Fibroblast of skin of abdomen (primary cell): ENCODE data around the gene AMOTL1.
A peak's percentile ranks its signal among the peaks of the same experiment; 100 is the strongest.

Experiments used
- DNase-seq: peaks from one replicate; pipeline ENCODE4 v3.0.0-alpha.2; 2013

Gene AMOTL1

GRCh38 chr11:94746721-94747120, 21.4 kb upstream of the AMOTL1 start:
- no peak for DNase-seq

GRCh38 chr11:94747146-94747545, 21.0 kb upstream of the AMOTL1 start:
- no peak for DNase-seq

- no peak for DNase-seq
Observed at GRCh38 chr11:94747601-94748041, 20.5 kb upstream of the AMOTL1 start.

GRCh38 chr11:94749369-94749768, 18.8 kb upstream of the AMOTL1 start:
- DNase-seq = no peak

- no peak for DNase-seq
Observed at GRCh38 chr11:94750319-94751217, 17.6 kb upstream of the AMOTL1 start.

DNA sequence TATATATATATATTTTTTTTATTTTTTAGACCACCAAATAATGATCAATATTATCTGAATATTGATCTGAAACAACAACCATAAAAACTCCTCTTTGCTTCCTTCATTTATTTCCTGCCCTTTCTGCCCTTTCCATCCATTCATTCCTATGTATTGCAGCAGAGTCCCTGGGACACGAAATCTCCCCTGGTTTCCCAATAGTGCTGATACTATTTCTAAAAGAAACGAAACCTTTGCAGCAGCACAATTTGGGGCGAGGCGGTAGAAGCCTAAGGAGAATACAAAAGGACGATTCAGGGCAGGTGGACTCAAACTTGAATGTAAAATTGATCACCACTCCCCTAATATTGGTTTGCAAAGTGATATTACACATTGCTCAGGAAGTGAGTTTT, 16.9 kb upstream of the AMOTL1 start:
- DNase-seq = no peak

DNA sequence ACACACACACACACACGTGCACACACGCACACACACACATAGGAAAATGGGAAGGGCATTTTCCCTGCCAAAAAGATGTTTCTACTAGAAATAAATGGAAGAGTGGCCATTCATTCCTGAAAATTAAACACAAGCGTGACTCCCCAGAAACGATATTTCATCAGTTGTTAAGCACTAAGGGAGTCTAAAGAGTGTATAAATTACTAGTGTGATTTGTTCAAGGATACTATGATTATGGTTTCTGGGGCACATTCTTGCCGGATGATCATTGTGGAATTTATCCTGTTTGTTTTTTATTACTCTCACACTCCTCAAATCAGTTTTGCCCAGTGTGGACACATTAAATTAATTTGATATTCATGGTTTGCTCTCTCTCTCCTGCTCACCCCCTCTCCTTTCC, 16.4 kb upstream of the AMOTL1 start:
- peak; percentile 67 for DNase-seq

- no peak for DNase-seq
Observed at GRCh38 chr11:94753630-94754029, 14.5 kb upstream of the AMOTL1 start.

- no peak for DNase-seq
Observed at GRCh38 chr11:94754335-94754734, 13.8 kb upstream of the AMOTL1 start.

GRCh38 chr11:94754819-94755218, 13.3 kb upstream of the AMOTL1 start:
- DNase-seq = no peak

DNA sequence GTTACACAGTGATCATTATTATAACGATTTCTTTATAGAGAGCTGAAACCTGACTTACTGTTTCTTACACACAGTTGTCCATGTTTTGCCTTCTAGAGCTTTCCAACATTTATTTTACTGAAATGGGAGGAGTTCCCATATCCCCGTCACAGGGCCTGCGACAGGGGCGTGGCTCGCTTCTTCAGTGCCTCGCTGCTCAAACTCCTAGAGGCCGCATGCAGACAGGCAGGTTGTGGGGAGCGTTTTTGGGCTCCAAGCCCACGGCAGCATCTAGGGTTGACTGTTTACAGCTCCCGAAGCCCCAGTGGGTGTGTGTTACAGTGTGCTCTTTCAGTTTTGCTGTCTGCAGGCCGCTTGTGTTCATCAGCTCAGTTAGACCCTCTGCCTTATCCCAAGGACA, 12.7 kb upstream of the AMOTL1 start:
- DNase-seq = no peak

GRCh38 chr11:94757037-94757735, 11.0 kb upstream of the AMOTL1 start:
- no peak for DNase-seq

GRCh38 chr11:94758666-94759065, 9.5 kb upstream of the AMOTL1 start:
- no peak for DNase-seq

DNA sequence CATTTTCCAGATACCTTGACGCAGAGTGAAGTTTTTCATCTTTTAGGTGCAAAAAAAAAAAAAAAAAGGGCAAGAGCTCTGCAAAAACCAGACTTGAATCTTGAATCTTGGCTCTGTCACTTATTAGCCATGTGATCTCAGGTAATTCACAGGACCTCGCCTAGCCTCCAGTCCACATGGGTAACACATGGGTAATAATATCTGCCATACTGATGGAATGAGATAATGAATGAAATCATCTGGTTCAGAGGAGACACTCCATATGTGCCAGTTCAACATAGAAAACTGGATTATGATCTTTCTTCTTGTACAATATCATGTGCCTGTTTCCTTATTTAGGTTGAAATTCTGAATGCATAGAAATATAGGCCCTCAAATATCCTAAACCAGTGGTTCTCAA, 8.6 kb upstream of the AMOTL1 start:
- no peak for DNase-seq

GRCh38 chr11:94760296-94760695, 7.9 kb upstream of the AMOTL1 start:
- DNase-seq = no peak

DNA sequence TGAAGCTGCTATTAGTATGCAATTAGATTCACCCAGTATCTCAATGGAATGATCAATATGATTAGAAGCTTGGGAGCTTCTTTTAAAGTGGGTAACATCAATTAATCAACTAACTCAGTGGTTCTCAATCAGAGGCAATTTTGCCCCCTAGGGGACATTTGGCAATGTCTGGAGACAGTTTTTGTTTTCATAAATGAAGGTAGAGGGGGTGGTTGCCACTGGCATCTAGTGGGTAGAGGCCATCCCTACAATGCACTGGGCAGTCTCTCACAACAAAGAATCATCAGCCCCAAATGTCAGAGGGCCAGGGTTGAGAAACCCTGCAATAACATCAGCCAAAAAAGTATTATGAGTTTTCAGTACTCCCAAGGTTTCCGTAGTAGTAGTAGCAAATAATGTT, 5.9 kb upstream of the AMOTL1 start:
- DNase-seq = peak; percentile 13

GRCh38 chr11:94762995-94763394, 5.2 kb upstream of the AMOTL1 start:
- no peak for DNase-seq

- peak; percentile 13 for DNase-seq
Observed at GRCh38 chr11:94766713-94767206, 1.4 kb upstream of the AMOTL1 start.

- no peak for DNase-seq
Observed at GRCh38 chr11:94767291-94767690, 865 bp upstream of the AMOTL1 start.

DNA sequence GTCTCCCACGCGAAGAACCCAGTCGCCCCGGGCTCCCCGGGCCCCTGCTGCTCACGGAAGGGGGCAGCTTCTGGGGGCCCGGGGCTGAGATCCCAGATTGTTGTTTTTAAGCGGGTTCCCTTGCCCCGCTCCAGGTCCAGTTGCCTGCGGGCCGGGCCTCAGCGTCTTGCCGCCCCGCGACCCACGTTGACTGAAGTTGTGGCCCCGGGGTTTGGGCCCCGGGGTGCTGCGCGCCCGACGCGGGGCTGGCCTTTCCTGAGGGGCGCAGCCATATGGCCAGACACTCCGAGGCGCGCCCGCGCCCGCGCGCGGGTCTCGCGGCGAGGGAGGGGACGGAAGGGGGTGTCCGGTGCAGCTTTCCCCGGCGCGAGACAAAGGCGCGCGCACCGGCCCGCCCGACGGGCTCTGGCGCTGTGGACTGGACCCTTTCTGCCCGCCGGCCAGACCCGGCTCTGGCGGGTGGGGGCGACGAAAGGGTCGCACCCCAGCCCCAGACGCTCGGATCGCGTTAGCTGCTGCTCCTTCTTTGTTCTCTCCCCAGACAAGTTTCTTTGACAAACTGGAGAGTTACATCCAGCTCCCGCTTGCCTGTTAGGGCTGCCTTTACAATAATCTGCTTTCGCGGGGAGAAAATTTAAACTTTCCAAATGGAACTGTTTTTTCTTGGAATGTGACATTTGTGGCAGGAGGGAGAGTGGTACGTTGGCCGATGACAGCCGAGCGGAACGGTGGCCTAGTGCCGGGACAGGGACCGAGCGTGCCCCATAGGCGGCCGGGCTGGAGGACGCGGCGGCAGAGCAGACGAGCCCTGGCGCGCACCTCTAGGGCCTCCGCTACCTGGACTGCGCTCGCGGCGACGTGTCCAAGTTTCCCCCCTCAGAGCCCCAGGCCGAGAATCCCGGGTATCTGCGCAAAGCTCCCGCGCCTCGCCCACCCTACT, 716 bp downstream of the AMOTL1 start:
- peak; percentile 43 for DNase-seq

DNA sequence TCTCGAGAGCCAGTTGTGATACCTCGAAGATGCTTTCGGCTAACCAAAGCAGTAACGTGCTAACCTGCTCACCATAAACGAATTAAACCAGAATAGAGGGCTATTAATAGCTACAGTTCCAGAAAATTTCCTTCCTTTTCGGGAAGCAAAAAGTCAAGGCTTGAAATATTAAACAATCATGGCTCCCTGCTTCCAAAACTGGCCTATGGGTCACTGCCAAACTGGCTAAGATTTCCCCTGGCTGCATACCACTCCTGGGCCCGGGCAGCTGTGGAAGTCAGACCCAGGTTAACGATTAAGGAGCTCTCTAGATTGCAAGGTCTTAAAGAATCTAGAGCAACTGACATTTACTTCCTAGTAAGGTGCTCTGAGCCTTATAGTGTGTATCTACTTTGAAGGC, 1.7 kb downstream of the AMOTL1 start:
- DNase-seq = peak; percentile 14

DNA sequence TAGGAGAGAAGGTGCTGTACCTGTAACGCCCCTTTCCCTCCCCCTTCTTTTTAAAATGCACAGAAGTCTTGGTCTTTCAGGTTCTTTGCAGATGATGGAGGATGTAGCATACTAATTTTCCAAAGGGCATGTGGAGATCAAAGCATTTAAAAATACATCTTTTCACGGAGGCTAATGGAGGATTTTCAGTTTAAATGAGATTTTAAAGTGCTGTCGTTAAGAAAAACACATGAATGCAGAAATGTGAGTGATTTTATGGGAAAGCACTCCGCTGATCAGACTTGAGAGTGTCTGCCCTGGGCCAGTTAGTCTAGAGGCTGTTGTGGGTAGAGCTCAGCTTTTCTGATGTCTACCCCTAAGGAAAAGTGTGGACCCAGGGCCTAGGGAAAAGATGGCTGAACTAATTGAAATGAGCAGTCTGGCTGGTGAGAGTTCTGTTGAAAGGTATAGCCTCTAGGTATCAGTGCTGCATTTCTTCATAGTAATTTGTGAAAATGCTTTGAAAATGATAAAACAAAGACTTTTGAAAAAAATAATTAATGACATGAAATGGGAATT, 2.5 kb downstream of the AMOTL1 start:
- DNase-seq = no peak
